K562 (cell line): Measurements from ENCODE around the gene APOL2. TPM values are rescaled to one million over a fixed set of nuclear protein-coding genes. Genes with fewer than 3 reads are reported as not detected.

Experiments
- ATAC-seq: fragments of 200-7000 bp; cut with Tn5 transposase; 3 replicates; pipeline ENCODE4 v1.9.1; 2020; ENCODE audit warnings: moderate library complexity
- BruUV-seq: library from RNA; stranded (reverse); fragments of 400-500 nt; replicated peaks from 2 replicates; lab custom pipeline; 2021; lab: Mats Ljungman, UMichigan
- CTCF ChIA-PET: fragments of 300-600 bp; formaldehyde crosslinking; extraction: SDS; loops from one replicate; lab custom pipeline; 2021; ENCODE audit warnings: low intra/inter-chr PET ratio; lab: Yijun Ruan, JAX
- POLR2A ChIA-PET: fragments of 300-600, 350-650 bp; sonication (Branson Sonifier 250); formaldehyde crosslinking; extraction: SDS; loops from one replicate; lab custom pipeline; 2021; ENCODE audit warnings: antibody characterized with exemption, inconsistent platforms; lab: Yijun Ruan, JAX
- DNase-seq, 4 experiments: peaks; one replicate each; pipeline versions ENCODE4 v3.0.0 to v3.0.0-alpha.2; 2011 to 2018; ENCODE audit warnings: low spot score in 3 of 4, mixed read lengths in 3 of 4; ENCODE audit errors: extremely low read depth in 1 of 4
- FAIRE-seq: peaks from 2 replicates; lab custom pipeline; 2011; peaks lifted over from hg19 to GRCh38; lab: Jason Lieb, UNC
- H2AFZ ChIP-seq: 2 replicates; pipeline ENCODE4 v1.6.0; 2011; ENCODE audit warnings: low read depth, low read length, control low read depth, inconsistent platforms
- H3K27ac ChIP-seq: fragments of 200-600 bp; 3 replicates; pipeline ENCODE4 v1.8.0; 2011; ENCODE audit warnings: low read depth, mild to moderate bottlenecking, control low read depth, inconsistent platforms, low read length, moderate library complexity, mixed read lengths; ENCODE audit errors: extremely low read depth
- H3K27me3 ChIP-seq, 2 experiments: fragments of 300-600 bp in 1 of 2; 2 replicates in 1 of 2; 3 replicates in 1 of 2; pipeline versions ENCODE4 v1.6.0 to v1.8.0; 2011; ENCODE audit warnings: inconsistent platforms in 2 of 2, low read length in 2 of 2, mild to moderate bottlenecking in 1 of 2, mixed read lengths in 1 of 2, moderate library complexity in 1 of 2; ENCODE audit not compliant: control insufficient read depth in 2 of 2, insufficient read depth in 2 of 2
- H3K36me3 ChIP-seq: fragments of 300-600 bp; 3 replicates; pipeline ENCODE4 v1.8.0; 2011; ENCODE audit warnings: mild to moderate bottlenecking, low read length, inconsistent platforms; ENCODE audit not compliant: control insufficient read depth, insufficient read depth
- H3K4me1 ChIP-seq, 2 experiments: fragments of 200-600 bp in 1 of 2; replicated peaks in 1 of 2; 2 replicates in 1 of 2; 3 replicates in 1 of 2; pipeline versions ENCODE4 v1.5.1 to v1.8.0; 2011; ENCODE audit warnings: inconsistent platforms in 2 of 2, low read length in 2 of 2, mild to moderate bottlenecking in 1 of 2, mixed read lengths in 1 of 2, moderate library complexity in 1 of 2; ENCODE audit not compliant: control insufficient read depth in 2 of 2, insufficient read depth in 2 of 2
- H3K4me2 ChIP-seq: 2 replicates; pipeline ENCODE4 v1.6.1; 2011; ENCODE audit warnings: low read length, control low read depth, inconsistent platforms, mixed read lengths; ENCODE audit not compliant: insufficient read depth
- H3K4me3 ChIP-seq: fragments of 200-600 bp; sonication (generic), shearing (Covaris generic); 2 replicates; pipeline ENCODE4 v1.5.1; 2016; ENCODE audit warnings: control low read depth, inconsistent platforms
- H3K79me2 ChIP-seq: fragments of 200-600 bp; 3 replicates; pipeline ENCODE4 v1.8.0; 2011; ENCODE audit warnings: low read length, inconsistent platforms; ENCODE audit not compliant: control insufficient read depth, insufficient read depth
- H3K9ac ChIP-seq, 2 experiments: 2 replicates each; pipeline versions ENCODE4 v1.6.0 to v1.6.1; 2011; ENCODE audit warnings: low read depth in 2 of 2, low read length in 2 of 2, control low read depth in 1 of 2, inconsistent platforms in 1 of 2, mild to moderate bottlenecking in 1 of 2, mixed read lengths in 1 of 2; ENCODE audit not compliant: insufficient read depth in 1 of 2
- H3K9me1 ChIP-seq: one replicate; pipeline ENCODE4 v1.6.0; 2011; ENCODE audit warnings: inconsistent platforms, mild to moderate bottlenecking, low read length, moderate library complexity; ENCODE audit not compliant: control insufficient read depth, insufficient read depth
- H3K9me3 ChIP-seq: replicated peaks from 2 replicates; pipeline ENCODE4 v1.5.1; 2011; ENCODE audit warnings: low read depth, low read length, inconsistent platforms; ENCODE audit not compliant: control insufficient read depth, insufficient read depth
- H4K20me1 ChIP-seq: replicated peaks from 2 replicates; pipeline ENCODE4 v1.6.1; 2011; ENCODE audit warnings: low read length, inconsistent platforms, mixed read lengths; ENCODE audit not compliant: control insufficient read depth, insufficient read depth
- ARID1B ChIP-seq: fragments of 450-650 bp; IDR thresholded peaks from 2 replicates; pipeline ENCODE4 v1.6.1; 2016; ENCODE audit warnings: antibody characterized with exemption, mild to moderate bottlenecking, inconsistent platforms
- CREB3 ChIP-seq: fragments of 450-650 bp; conservative IDR thresholded peaks from 2 replicates; pipeline ENCODE4 v1.6.1; 2016; ENCODE audit warnings: missing genetic modification characterization, low read depth, mild to moderate bottlenecking, missing compliant biosample characterization, moderate library complexity
- CREB3L1 ChIP-seq: fragments of 450-650 bp; IDR thresholded peaks from 2 replicates; pipeline ENCODE4 v1.6.1; 2014; ENCODE audit warnings: low read depth, mild to moderate bottlenecking, moderate library complexity, borderline replicate concordance
- CTCF ChIP-seq, 3 experiments: IDR thresholded peaks in 2 of 3; conservative IDR thresholded peaks in 1 of 3; 2 replicates each; pipeline ENCODE4 v1.5.1; 2011 to 2012; ENCODE audit warnings: low read length in 3 of 3, mild to moderate bottlenecking in 3 of 3, control low read depth in 2 of 3, improper control_type of control experiment in 1 of 3, inconsistent platforms in 1 of 3, low read depth in 1 of 3, mixed read lengths in 1 of 3, moderate library complexity in 1 of 3; ENCODE audit not compliant: insufficient read depth in 2 of 3
- EZH2 ChIP-seq: IDR thresholded peaks from 2 replicates; pipeline ENCODE4 v1.6.1; 2012; ENCODE audit warnings: low read depth, mild to moderate bottlenecking, inconsistent platforms, low read length, borderline replicate concordance
- HOXB6 ChIP-seq: fragments of 250-450 bp; sonication (Bioruptor Pico); IDR thresholded peaks from 2 replicates; pipeline ENCODE4 v1.5.1; 2022; ENCODE audit warnings: mild to moderate bottlenecking, borderline replicate concordance
- JUN ChIP-seq, 2 experiments: sonication (generic) in 1 of 2; formaldehyde crosslinking in 1 of 2; IDR thresholded peaks; 2 replicates each; pipeline versions ENCODE4 v1.6.1 to v1.8.0; 2012 to 2022; ENCODE audit warnings: borderline replicate concordance in 2 of 2, mild to moderate bottlenecking in 2 of 2, improper control_type of control experiment in 1 of 2, low read depth in 1 of 2, low read length in 1 of 2, missing genetic modification reagents in 1 of 2
- MAX ChIP-seq: sonication (generic); formaldehyde crosslinking; IDR thresholded peaks from 2 replicates; pipeline ENCODE4 v1.9.0; 2022; ENCODE audit warnings: mild to moderate bottlenecking, missing genetic modification reagents
- NR1H2 ChIP-seq: sonication (generic); formaldehyde crosslinking; IDR thresholded peaks from 2 replicates; pipeline ENCODE4 v1.4.0; 2020; ENCODE audit warnings: mild to moderate bottlenecking, missing genetic modification reagents
- RAD51 ChIP-seq: fragments of 450-650 bp; IDR thresholded peaks from 2 replicates; pipeline ENCODE4 v1.7.1; 2016; ENCODE audit warnings: low read depth, mild to moderate bottlenecking, borderline replicate concordance
- SPI1 ChIP-seq: IDR thresholded peaks from 2 replicates; pipeline ENCODE4 v1.6.1; 2011; ENCODE audit warnings: low read depth, low read length, control low read depth, borderline replicate concordance
- STAT6 ChIP-seq: sonication (generic); formaldehyde crosslinking; IDR thresholded peaks from 2 replicates; pipeline ENCODE4 v1.8.1; 2023; ENCODE audit warnings: mild to moderate bottlenecking, missing genetic modification reagents
- ZNF174 ChIP-seq: fragments of 250-450 bp; sonication (Bioruptor Pico); IDR thresholded peaks from 2 replicates; pipeline ENCODE4 v1.4.0; 2020; ENCODE audit warnings: mild to moderate bottlenecking
- WGBS: fragments of 100-300 bp; shearing (Covaris generic); methylation state at CpG from one replicate; pipeline ENCODE4 v1.1.6; 2016; ENCODE audit warnings: low coverage, mixed read lengths; ENCODE audit not compliant: insufficient coverage; ENCODE audit errors: missing lambda C conversion rate; 5-methylcytosine and 5-hydroxymethylcytosine counted together
- in situ Hi-C: fragments of 300-500 bp; cut with MboI; formaldehyde crosslinking; loops from 4 replicates; pipeline ENCODE4 v1.15.0; 2018; ENCODE audit warnings: inconsistent platforms, mixed read lengths
- intact Hi-C: fragments of 100-400 bp; cut with micrococcal nuclease; formaldehyde crosslinking; loops from 2 replicates; pipeline ENCODE4 v1.14.2; 2022
- polyA plus RNA-seq, 8 experiments: library from polyadenylated mRNA; depleted of rRNA in 4 of 8; stranded (reverse) in 5 of 8; unstranded in 3 of 8; fragments of >200 nt; fragmentation: Nextera tagmentation in 2 of 8; fragmentation: Illumina TruSeq in 1 of 8; extraction: Ambion mirVana in 2 of 8; extraction: Trizol in 1 of 8; gene quantifications; 2 replicates each; pipeline versions ENCODE4 v1.2.1 to v1.2.3, GENCODE V29; 2011 to 2014; ENCODE audit warnings: inconsistent platforms in 1 of 8, missing spikeins in 1 of 8
- total RNA-seq, 7 experiments: library from RNA; depleted of rRNA in 6 of 7; stranded (reverse); fragments of >200 nt in 6 of 7; fragmentation: Illumina TruSeq in 2 of 7; extraction: Trizol in 2 of 7; gene quantifications; 2 replicates each; pipeline versions ENCODE4 v1.2.1 to v1.2.3, GENCODE V29; 2011 to 2021; ENCODE audit warnings: low replicate concordance in 1 of 7

Gene APOL2
- total and polyA plus RNA-seq, 9 of the 15 experiments (the other 6 are each of a cell fraction or from before 2014, with no cell fraction given) = 2.7 to 10.6 (median 8.9) TPM

GRCh38 chr22:36233796-36234195 lies 5.5 kb downstream of the APOL2 start:
- intact Hi-C loops (no loop called here), in situ Hi-C loops (no loop called here)
- BruUV-seq = no TSS peak
- Histone ChIP-seq H3K27me3 (no peaks in the 10 kb centered on the region), H2AFZ (no peak overlapping the region), H3K9me1 (no peaks in the 10 kb centered on the region), H3K27ac (no peak overlapping the region), H3K4me2 (no peak overlapping the region), H4K20me1 (no peaks in the 10 kb centered on the region), H3K9me3 (no peaks in the 10 kb centered on the region), H3K4me1 (peaks cover 0 to 13% of the 10 kb centered on the region in 2 experiments; a peak in 2 of 5 replicates), H3K4me3 (no peak overlapping the region), H3K9ac (no peak overlapping the region), H3K36me3 (peaks cover 14% of the 10 kb centered on the region; the same call in 2 of the 3 replicates), H3K79me2 (peaks cover 17% of the 10 kb centered on the region)
- CTCF ChIA-PET = no interaction called here
- no peak for FAIRE-seq
- 84% methylated on average over 6 of the region's 7 CpGs for WGBS
- POLR2A ChIA-PET = no interaction called here
- no peak for DNase-seq
- no peak for ATAC-seq
- TF ChIP-seq EZH2 (no peak), NR1H2 (no peak), SPI1 (no peak), CTCF (IDR thresholded peaks at IDR 0.05 in 2 of 3, conservative IDR thresholded peaks at IDR 0.05 in 1 of 3; ENCODE audit: insufficient read depth in 2 of 3, low read depth in 1 of 3, low read length in 3 of 3) (no peak), CREB3L1 (no peak), RAD51 (no peak), MAX (CRISPR knock-in tag) (no peak), ZNF174 (CRISPR knock-in tag) (no peak), CREB3 (tag) (no peak), JUN (IDR thresholded peaks at IDR 0.05; ENCODE audit: borderline replicate concordance, low read depth, low read length) (no peak), JUN (CRISPR knock-in tag; IDR thresholded peaks at IDR 0.05; ENCODE audit: borderline replicate concordance) (no peak), ARID1B (no peak), HOXB6 (CRISPR knock-in tag) (no peak), STAT6 (no peak)
